Superior temporal gyrus (tissue), 1 donor: ENCODE measurements around the gene H6PD.
A peak's percentile ranks its signal among the peaks of the same experiment; 100 is the strongest.

Experiments
- DNase-seq: peaks from one replicate; pipeline ENCODE4 v3.0.0-alpha.2; 2016; ENCODE audit errors: extremely low spot score

Gene H6PD, protein sequence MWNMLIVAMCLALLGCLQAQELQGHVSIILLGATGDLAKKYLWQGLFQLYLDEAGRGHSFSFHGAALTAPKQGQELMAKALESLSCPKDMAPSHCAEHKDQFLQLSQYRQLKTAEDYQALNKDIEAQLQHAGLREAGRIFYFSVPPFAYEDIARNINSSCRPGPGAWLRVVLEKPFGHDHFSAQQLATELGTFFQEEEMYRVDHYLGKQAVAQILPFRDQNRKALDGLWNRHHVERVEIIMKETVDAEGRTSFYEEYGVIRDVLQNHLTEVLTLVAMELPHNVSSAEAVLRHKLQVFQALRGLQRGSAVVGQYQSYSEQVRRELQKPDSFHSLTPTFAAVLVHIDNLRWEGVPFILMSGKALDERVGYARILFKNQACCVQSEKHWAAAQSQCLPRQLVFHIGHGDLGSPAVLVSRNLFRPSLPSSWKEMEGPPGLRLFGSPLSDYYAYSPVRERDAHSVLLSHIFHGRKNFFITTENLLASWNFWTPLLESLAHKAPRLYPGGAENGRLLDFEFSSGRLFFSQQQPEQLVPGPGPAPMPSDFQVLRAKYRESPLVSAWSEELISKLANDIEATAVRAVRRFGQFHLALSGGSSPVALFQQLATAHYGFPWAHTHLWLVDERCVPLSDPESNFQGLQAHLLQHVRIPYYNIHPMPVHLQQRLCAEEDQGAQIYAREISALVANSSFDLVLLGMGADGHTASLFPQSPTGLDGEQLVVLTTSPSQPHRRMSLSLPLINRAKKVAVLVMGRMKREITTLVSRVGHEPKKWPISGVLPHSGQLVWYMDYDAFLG

GRCh38 chr1:9234223-9235095 is at the start of gene H6PD:
TSS of gene H6PD (plus strand) at chr1:9234774. CDS start at chr1:9244935, 10,161 bp downstream.
- peak; percentile 61 for DNase-seq

DNA sequence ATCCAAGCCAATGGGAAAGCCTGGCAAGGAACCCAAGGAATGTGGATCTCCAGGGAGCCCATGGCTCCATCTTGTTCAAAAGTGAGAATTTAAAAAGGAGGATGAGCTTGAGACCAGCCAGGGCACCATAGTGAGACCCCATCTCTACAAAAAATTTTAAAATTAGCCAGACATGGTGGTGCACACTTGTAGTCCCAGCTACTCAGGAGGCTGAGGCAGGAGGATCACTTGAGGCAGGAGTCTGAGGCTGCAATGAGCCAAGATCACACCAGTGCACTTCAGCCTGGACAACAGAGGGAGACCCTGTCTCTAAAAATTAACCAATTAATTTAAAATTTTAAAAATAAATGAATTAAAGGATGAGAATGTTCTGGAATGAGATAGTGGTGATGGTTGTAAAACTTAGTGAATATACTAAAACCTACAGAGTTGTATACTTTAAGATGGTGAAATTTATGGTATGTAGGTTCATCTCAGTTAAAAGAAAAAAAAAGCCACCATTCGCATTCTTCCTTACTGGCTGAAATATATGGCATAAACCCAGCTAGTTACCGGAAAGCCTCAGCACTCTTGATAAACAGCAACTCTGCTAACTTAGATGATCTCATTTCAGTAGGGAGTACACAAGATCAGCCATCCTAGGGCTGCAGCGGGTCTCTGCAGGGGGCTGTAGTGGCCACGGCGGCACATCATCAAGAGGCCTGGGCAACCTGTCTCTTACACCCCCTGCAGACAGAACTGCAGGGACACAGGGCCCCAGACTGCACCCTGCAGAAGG is 48.3 kb upstream of the H6PD start:
- no peak for DNase-seq

DNA sequence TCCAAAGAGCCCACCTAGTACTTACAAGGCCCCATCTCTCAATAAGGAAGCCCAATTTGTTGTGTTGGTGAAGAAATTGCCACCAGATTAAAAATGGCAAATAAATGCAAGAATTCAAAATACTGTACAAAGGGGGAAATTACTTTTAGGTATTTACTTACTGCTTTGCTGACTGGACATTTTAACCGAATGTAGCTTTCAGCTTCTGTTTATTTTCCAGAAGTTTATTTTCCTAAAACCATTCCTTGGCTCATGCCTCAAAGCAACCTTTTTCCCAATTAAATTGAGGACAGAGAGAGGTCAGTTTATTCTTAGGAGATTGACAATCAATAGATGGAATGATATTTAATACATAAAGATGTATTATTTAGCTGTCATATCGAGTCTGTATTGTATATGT is 47.6 kb upstream of the H6PD start:
- no peak for DNase-seq

- no peak for DNase-seq
Observed at GRCh38 chr1:9190234-9190633, 44.3 kb upstream of the H6PD start.

DNA sequence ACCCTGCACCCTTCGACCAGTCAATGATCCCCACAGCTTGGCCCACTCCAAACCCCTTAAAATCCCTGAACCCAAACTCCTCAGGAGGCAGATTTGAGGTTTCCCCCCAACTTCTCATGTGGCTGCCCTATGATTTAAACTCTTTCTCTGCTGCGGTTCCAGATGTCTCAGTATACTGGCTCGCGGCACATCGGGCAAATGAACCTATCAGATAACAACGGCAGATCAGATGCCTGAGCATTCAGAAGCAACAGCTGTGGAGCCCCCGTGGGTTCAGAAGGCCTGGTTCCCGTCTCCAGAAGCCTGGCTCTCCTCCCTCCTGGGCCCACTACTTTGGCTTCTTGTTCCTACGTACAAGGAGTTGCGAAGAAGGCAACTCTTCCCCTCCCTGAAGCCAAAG is 43.3 kb upstream of the H6PD start:
- DNase-seq, result no peak

DNA sequence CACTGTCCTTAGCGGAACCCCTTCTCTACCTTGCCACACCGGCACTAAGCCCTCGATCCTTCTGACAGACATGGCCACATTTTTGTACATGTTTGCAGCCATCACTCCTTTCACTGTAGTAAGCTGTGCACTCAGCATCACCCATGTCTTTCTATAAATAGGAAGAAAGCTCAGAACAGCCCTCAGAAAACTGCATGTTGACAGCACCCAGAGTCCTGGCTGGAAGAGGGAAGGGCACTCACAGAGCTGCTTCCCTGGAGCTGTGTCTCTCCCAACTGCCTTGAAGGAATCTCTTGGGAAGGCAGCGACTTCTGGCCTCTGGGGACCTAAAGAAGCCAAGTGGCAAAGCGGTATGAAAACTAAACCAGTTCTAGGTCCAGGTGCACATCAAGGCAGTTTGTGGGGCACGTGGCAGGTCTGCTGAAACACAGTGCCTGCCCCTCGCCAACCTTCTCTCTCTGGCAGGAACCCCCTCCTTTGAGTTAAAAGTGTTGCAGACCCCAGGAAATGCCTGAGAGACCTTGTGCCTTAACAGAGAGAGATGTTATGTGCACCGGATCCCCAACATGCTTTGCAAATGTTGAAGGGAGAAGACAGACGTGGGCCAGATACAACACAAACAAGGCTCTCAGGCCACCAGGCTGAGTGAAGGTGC is 41.9 kb upstream of the H6PD start:
- DNase-seq, result no peak

GRCh38 chr1:9193233-9193625 is 41.3 kb upstream of the H6PD start:
- no peak for DNase-seq

- no peak for DNase-seq
Observed at GRCh38 chr1:9194024-9194423, 40.5 kb upstream of the H6PD start.

GRCh38 chr1:9195651-9196050 is 38.9 kb upstream of the H6PD start:
- peak; percentile 27 for DNase-seq

DNA sequence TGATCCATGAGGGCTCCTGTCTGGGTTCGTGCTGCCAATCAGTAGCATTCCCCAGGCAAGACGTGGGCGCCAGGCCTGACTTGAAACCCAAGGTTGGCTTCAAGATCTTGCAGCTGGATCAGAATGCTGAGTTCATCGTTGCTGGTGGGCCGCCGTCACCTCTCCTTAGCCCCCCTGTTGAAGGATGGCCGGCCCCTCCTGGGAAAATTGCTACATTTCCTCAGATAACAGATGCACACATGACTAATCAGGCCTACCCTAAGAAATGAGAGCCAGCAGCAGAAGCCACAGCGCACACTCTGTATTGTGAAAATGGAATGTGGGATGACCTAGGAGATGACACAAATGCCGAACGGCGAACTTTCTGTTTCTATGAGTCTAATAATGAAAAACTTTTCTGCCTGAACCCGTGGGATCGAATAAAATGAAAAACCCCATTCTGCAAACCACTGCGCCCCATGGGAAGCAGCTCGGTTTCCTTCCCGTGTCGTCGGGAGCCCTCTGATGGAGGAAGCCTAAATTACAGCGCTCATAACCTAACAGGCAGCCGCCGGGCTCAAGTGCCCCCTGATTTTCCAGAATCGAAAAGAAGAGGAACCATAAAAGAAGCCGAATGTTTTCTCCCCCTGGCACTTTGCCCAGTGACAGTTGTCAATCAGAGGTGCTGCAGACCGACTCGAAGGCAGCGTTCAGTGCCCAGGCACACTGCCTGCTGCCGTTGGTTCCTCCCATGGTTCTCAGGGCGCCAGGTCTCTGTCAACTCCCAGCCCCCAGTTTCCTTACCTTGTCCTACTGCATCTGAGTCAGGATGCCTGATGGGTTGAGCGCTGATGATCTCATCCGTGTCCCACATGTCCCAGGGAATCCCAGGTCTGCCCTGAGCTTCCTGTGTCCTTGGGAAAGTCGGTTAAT is 38.2 kb upstream of the H6PD start:
- peak; percentile 89 for DNase-seq

GRCh38 chr1:9197186-9198099 is 37.1 kb upstream of the H6PD start:
- no peak for DNase-seq

DNA sequence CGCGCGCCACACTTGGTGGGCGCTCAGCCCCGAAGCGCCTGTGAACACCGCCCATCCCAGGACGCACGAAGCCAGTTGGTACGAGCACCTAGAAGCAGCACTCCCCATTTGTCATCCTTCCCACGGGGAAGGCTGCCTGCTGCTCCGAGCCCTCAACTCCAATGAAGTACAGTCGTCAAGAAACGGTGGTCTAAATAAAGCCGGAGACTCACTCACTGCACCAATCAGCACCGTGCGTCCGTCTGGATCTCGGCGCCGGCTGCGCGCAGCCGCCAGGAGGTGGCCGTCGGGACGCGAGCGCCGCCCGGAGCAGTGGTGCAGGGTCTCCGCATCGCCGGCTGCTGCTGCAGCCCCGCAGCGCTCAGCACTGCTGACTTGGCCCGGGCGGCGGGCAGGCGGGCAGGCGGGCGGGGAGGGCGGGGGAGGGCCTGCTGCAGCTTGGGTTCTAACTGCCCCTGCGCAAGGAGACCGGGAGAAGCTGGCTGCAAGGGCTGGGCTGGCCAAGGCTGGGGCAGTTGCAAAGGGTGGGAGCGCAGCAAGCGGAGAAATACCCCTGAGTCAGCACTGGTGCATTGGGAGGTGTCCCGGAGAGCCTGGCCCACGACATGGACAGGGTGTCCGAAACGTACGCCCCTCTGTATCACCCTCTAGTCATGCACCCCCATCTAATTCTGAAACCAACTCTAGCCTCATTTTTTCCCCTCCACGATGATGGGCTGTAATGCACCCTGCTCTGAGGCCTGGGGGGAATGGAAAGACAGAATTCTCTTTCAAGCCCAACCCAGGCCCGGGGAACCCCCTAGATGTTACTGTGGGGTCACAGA is 35.8 kb upstream of the H6PD start:
- peak; percentile 29 for DNase-seq

GRCh38 chr1:9200441-9200840 is 34.1 kb upstream of the H6PD start:
- DNase-seq, result no peak

GRCh38 chr1:9201401-9202239 is 33.0 kb upstream of the H6PD start:
- DNase-seq, result peak; percentile 37

- no peak for DNase-seq
Observed at GRCh38 chr1:9202240-9202870, 32.2 kb upstream of the H6PD start.

DNA sequence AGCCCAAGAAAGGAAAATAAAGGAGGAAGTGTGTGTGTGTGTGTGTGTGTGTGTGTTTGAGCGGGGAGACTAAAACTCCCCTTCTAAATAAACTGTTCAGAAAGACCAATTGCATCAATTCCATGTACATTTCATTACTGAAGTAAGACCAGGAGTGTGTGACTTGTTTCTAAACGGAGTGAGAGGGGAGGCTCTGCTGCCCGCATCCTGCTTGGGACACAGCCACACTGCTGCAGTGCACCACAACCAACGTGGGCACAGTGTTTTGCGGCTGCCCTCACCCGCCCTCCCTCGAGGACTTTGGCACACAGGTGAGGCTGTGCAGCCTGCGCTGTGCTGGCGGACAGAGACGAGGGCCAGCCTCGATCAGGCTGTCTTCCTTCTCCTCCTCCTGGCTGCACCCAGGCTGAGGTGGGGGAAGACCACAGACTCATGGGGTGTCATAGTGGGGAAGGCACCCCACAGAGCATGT is 31.0 kb upstream of the H6PD start:
- no peak for DNase-seq
